Breast epithelium (tissue), 3 donors: ENCODE data around the gene TNFSF13B.

Experiments
- POLR2A ChIP-seq: fragments of 450-650 bp; IDR thresholded peaks from one replicate; pipeline ENCODE4 v1.6.1; 2016; ENCODE audit warnings: antibody characterized with exemption, mild to moderate bottlenecking, moderate library complexity
- POLR2AphosphoS5 ChIP-seq, 3 donors: sonication (generic); formaldehyde crosslinking; IDR thresholded peaks; one replicate each; pipeline ENCODE4 v1.6.1; 2017; ENCODE audit warnings: antibody characterized with exemption in 3 of 3
- TF ChIP-seq, protein P1 (sequence below), 3 donors: fragments of 450-650 bp; IDR thresholded peaks; one replicate each; pipeline ENCODE4 v1.5.1; 2016 to 2017; ENCODE audit warnings: antibody characterized with exemption in 3 of 3, mild to moderate bottlenecking in 3 of 3, moderate library complexity in 3 of 3

DNA sequence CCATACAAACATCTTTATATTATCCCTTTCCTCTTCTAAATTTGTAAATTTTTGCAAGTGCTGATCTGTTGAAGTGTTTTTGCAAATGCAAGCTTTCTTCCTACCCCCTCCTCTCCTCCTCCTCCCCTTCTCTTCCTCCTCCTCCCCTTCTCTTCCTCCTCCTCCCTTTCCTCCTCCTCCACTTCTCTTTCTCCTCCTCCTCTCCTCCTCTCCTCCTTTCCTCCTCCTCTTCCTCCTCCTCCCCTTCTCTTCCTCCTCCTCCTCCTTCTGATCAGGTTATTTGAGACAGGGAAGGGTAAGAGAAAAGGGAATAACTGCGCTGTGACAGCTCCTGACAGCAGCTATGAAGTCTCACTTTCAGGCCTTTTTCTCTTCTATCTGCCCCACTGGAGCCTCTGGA is 8.9 kb downstream of the TNFSF13B start:
- TF ChIP-seq POLR2A (no peak), POLR2AphosphoS5 (IDR thresholded peaks at IDR 0.05) (no peak)
- TF ChIP-seq, protein P1, sequence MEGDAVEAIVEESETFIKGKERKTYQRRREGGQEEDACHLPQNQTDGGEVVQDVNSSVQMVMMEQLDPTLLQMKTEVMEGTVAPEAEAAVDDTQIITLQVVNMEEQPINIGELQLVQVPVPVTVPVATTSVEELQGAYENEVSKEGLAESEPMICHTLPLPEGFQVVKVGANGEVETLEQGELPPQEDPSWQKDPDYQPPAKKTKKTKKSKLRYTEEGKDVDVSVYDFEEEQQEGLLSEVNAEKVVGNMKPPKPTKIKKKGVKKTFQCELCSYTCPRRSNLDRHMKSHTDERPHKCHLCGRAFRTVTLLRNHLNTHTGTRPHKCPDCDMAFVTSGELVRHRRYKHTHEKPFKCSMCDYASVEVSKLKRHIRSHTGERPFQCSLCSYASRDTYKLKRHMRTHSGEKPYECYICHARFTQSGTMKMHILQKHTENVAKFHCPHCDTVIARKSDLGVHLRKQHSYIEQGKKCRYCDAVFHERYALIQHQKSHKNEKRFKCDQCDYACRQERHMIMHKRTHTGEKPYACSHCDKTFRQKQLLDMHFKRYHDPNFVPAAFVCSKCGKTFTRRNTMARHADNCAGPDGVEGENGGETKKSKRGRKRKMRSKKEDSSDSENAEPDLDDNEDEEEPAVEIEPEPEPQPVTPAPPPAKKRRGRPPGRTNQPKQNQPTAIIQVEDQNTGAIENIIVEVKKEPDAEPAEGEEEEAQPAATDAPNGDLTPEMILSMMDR (IDR thresholded peaks at IDR 0.05) = no peak
